GM18526 (cell line): ENCODE data around the gene CCDC175.

Experiments
- POLR2A ChIP-seq: IDR thresholded peaks from 3 replicates; pipeline ENCODE4 v1.6.1; 2011; ENCODE audit not compliant: insufficient read length; ENCODE audit errors: extremely low read depth

CCDC175 gene

GRCh38 chr14:59576332-59577294 is at the start of gene CCDC175:
CCDC175 (minus strand) TSS chr14:59576812; CDS start chr14:59576775, 37 bp downstream.
- TF ChIP-seq POLR2A: no peak

GRCh38 chr14:59622631-59623030 is 46.0 kb upstream of the CCDC175 start:
- TF ChIP-seq POLR2A: no peak

- no peak for TF ChIP-seq POLR2A
Measured at GRCh38 chr14:59619061-59619460, 42.4 kb upstream of the CCDC175 start.

DNA sequence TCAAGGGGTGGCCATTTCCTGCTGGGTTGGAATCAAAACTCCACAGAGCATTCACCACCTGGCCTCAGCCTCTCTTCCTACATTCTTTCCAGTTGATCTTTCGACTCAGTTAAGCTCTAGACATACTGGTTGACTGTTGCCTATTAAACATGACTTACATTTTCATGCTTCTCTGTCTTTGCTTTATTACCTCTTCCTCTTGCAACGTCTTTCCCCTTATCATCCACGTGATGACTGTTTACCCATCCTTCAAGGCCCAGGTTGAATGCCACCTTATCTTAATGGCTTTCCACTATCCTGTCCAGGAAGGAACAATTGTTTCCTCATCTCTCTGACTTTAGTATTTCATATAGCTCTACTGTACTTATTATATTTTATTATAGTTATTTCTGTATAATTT is 24.4 kb upstream of the CCDC175 start:
- TF ChIP-seq POLR2A: no peak

DNA sequence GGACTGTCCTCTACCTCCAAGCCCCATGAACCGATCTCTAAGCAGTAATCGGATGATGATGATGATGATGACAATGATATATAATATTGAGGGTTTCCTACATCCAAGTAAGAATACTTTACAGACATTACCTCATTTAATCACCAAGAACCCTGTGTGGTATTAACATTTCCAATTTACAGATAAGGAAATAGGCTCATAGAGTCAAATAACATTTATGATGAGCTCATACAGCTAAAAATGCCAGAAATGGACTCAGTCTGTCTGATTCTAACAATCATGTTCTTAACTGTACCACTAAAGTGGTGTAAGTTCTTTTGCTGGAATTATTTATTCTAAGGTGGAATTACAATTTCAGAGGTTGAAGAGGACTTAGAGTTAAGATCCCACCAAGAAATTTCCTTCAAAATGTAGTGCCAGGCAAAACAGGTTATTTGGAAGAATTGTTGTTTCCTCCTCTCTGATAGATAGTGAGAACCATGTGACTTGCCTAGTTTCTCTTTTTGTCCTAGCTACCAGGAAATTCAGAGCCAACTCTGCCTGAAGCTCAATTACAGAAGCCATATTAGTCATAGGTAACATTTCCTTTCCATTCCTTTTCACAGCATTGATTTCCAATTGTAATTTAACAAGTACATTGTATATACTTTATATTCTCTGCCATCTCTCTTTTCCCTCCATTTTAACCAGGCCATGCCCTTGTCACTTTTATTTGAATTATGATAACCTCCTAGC is 23.8 kb upstream of the CCDC175 start:
- TF ChIP-seq POLR2A: no peak

DNA sequence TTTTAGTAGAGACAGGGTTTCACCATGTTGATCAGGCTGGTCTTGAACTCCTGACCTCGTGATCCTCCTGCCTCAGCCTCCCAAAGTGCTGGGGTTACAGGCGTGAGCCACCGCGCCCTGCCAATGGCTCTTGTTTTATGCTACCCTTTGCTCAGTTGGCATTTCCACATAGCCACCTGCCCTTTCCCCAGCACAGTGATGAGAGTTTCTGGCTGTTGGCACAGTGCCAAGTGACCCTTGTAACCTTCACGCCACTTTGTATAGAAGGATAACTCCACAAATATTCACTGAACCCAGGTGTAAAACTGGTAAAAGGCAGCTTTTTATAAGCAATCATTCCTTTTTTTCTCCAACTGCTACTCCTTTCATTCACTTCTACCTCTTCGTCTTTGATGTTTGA is 18.5 kb upstream of the CCDC175 start:
- no peak for TF ChIP-seq POLR2A

DNA sequence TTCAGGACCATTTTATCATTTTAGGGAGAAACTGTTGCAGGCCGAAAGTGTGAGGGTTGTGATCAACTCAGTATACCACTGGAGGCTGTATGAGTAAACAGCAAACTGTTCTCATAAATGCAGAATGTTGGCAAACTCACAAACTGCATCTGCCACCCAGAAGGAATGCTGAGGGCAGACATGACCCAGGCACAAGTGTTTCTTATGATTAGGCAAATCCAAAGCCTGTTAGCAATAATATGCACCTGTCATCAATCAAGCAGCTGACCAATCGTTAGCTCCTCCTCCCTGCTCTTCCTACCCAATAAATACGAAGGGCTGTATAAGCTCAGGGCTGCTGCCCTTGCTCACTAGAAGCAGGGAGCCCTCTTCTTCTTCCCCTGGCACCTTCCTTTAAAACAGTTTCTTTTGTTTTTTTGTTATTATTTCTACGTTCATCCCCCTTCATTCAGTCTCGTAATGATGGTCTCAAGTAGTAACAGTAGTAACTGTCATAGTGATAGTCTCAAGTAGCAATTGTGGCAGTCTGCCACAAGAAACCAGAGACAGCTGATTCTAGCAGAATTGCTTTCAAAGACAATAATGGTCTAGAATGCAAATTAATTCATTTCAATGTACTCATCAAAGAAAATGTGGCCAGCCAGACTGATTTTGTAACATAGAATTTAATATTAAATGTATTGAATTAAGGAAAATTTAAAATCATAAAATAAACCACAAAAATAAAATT is 15.2 kb upstream of the CCDC175 start:
- no peak for TF ChIP-seq POLR2A

GRCh38 chr14:59588101-59588500 is 11.5 kb upstream of the CCDC175 start:
- TF ChIP-seq POLR2A: no peak

DNA sequence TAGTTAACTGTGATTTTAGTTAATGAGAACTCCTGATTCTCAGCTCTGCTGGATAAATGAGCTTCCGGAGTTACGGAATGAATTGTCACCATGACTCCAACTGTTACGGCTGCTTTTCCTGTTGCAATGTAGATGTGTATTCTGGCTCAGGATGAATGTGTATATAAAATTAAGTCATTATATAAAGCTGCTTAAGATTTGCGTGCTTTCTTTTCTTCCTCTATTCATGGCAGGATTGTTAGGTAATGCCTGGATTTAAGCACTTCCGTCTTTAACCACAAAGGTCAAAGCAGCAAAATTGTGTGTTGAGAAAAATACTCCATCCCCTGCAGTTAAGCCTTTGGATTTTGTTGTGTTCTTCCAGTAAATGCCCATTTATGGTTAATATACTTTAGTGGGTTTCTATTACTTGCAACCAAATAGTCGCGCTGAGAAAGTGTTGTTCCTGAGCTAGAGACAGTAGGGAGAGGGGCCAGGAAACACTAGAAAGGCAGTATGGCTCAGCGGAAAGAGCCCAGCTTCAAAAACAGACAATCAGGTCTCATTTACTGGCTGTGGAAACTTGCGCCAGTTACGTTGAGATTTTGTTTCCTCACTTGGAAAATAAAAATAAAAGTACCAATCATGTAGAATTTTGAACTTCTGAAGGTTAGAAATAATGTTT is 9.4 kb upstream of the CCDC175 start:
- TF ChIP-seq POLR2A: no peak

DNA sequence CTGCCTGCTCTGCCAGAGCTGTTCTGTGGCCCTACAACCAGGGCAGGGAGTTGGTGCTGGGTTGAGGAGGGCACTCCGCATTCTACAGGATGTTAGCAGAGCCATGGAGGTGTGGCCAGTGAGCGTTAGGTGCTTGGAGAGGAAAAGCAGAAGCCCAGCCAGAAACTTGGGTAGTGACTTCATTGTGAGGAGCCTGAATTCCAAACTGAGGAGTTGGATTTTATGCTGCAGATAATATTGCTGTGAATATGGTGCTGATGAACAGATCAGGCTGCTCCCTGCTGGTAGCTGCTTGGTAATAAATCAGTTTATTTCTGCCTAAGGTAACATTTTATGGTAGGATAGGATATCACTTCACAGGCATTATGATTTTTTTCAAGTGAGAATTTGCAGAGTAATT is 7.1 kb upstream of the CCDC175 start:
- TF ChIP-seq POLR2A: no peak

DNA sequence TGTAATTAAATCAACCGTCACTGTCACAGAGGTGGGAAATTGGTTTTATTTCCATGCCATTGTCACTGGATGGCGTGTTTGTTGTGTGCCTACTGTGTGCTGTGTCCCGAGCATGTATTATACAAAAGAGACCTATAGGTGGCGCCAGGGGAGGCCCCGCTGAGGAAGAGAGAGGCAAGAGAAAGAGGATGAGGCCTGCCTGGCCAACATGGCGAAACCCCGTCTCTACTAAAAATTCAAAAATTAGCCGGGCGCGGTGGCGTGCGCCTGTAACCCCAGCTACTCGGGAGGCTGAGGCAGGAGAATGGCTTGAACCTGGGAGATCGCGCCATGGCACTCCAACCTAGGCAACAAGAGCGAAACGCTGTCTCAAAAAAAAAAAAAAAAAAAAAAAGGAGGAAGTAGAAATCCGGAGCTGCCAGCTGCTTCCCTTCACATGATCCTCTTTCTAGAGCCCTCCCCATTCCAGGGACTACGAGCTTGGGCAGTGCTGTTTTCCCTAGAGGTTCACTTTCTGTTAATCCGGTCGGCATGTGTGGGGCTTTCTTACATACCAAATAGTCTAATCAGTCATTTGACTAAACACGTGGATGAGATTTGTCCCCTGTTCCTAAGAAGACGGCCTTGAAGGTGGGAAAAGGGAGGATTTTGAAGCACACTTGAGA is 6.4 kb upstream of the CCDC175 start:
- TF ChIP-seq POLR2A: no peak

- no peak for TF ChIP-seq POLR2A
Measured at GRCh38 chr14:59582161-59582560, 5.5 kb upstream of the CCDC175 start.

DNA sequence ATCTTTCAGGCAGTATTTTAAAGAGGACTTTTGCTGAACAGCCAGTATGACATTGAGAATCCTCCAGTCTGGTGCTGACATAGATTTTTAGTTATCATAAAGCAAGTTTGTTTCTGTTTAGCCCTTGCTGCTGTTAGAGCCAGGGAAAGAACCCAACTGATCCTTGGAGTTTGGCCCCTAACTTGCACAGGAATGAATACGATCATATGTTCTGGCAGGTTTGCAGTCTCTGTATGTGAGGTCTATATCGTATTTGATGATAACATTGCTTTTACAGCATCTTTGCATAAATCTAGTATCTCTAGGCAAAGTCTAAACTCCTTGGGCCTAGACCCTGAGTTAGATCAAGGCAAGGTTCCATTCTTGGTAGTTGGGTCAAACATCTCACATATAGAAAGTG is 4.3 kb upstream of the CCDC175 start:
- no peak for TF ChIP-seq POLR2A

DNA sequence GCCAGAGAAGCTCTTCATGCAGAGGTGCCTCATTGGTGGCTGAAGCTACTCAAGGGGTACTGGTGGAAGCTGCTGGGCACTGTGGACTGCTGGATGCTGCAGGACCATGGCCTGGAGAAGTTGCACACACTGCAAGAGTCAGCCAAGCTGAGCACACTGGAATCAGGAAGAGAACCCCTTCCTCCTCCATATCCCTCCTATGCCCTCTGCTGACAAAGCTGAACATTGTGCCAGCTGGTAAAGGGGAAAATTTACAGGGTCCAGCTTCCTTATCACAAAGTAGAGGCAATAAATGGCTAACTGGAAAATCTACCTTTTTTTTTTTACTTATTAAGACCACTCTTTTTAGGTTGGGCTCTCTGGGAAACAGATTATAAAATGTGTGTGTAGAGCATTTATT is 6.5 kb downstream of the CCDC175 start:
- TF ChIP-seq POLR2A: no peak
